Heart right ventricle (tissue), 16 donors: Measurements from ENCODE around the gene HRCT1. TPM values are rescaled to one million over a fixed set of nuclear protein-coding genes. Genes with fewer than 3 reads are reported as not detected.
A peak's percentile ranks its signal among the peaks of the same experiment; 100 is the strongest.

Experiments used
- ATAC-seq, 8 donors: fragments of 200-7000 bp; cut with Tn5 transposase; one replicate each; pipeline ENCODE4 v1.9.1; 2020; ENCODE audit warnings: mild to moderate bottlenecking in 8 of 8, moderate library complexity in 8 of 8, moderate number of reproducible peaks in 1 of 8
- DNase-seq, 2 donors: peaks; one replicate each; pipeline ENCODE4 v3.0.0-alpha.2; 2020
- H3K27ac ChIP-seq, 10 donors: fragments of 200-600 bp; sonication (generic) in 2 of 10; one replicate each; pipeline versions ENCODE4 v1.5.0 to v1.8.0; 2020 to 2022; ENCODE audit warnings: mild to moderate bottlenecking in 3 of 10
- H3K27me3 ChIP-seq, 7 donors: fragments of 200-600 bp; one replicate each; pipeline ENCODE4 v1.8.0; 2021 to 2022; ENCODE audit warnings: mild to moderate bottlenecking in 2 of 7
- H3K36me3 ChIP-seq, 9 donors: fragments of 200-600 bp; sonication (generic) in 1 of 9; one replicate each; pipeline versions ENCODE4 v1.5.0 to v1.8.0; 2020 to 2022; ENCODE audit warnings: mild to moderate bottlenecking in 2 of 9
- H3K4me1 ChIP-seq, 9 donors: fragments of 200-600 bp; sonication (generic) in 1 of 9; one replicate each; pipeline versions ENCODE4 v1.5.0 to v1.8.0; 2020 to 2022; ENCODE audit warnings: mild to moderate bottlenecking in 4 of 9
- H3K4me3 ChIP-seq, 10 donors: fragments of 200-600 bp; sonication (generic) in 2 of 10; one replicate each; pipeline versions ENCODE4 v1.5.0 to v1.8.0; 2020 to 2022; ENCODE audit warnings: mild to moderate bottlenecking in 7 of 10, moderate library complexity in 2 of 10
- H3K9me3 ChIP-seq, 11 donors: fragments of 200-600 bp in 10 of 11; sonication (generic) in 2 of 11; one replicate each; pipeline versions ENCODE4 v1.5.0 to v1.8.0; 2013 to 2022; ENCODE audit warnings: mild to moderate bottlenecking in 2 of 11, control low read depth in 1 of 11, moderate library complexity in 1 of 11
- WGBS, 2 donors: extraction: QIAGEN DNeasy Blood & Tissue Kit; methylation state at CpG; one replicate each; pipeline ENCODE4 v1.1.7; 2013; ENCODE audit warnings: inconsistent platforms in 1 of 2; 5-methylcytosine and 5-hydroxymethylcytosine counted together
- intact Hi-C, 10 donors: fragments of 100-400 bp; cut with DNase I; formaldehyde crosslinking; loops; one replicate each; pipeline versions ENCODE4 v1.11.1 to v1.14.2; 2022
- polyA plus RNA-seq, 2 donors: library from polyadenylated mRNA; stranded (reverse); fragments of 200-250 nt; gene quantifications; one replicate each; pipeline ENCODE4 v1.2.3, GENCODE V29; 2013
- total RNA-seq, 10 donors: library from RNA; stranded (reverse); fragmentation: NEBNext Ultra II Directional in 3 of 10; extraction: Animal tissue kit (Norgen Biotek cat#: 25700) in 3 of 10; gene quantifications; one replicate each; pipeline versions ENCODE4 v1.2.1 to v1.2.4, GENCODE V29; 2021 to 2023
- TF ChIP-seq, protein P1 (sequence below), 9 donors: fragments of 200-600 bp; sonication (generic) in 2 of 9; IDR thresholded peaks; one replicate each; pipeline versions ENCODE4 v1.5.0 to v1.8.0; 2021 to 2022; ENCODE audit warnings: antibody characterized with exemption in 9 of 9, mild to moderate bottlenecking in 5 of 9, moderate library complexity in 1 of 9
- donor health status: Arrhythmogenic right ventricular cardiomyopathy.
- donor health status: ischemic (EF 13 %, LVEDD 7.1; RV severe dilation, severe dysfunction).
- donor health status: healthy with polysubstance abuse.
- donor health status: DM: no; HTN: yes; CAD: no.
- donor health status: DM: no; HTN: no; CAD: no.
- donor health status: ischemic (EF 25% LVEDD 6.9; RV normal size, moderate dysfunction).
- donor health status: ischemic (EF 25% LVEDD 5.7; RV mildly dilated, moderate dysfunction).
- donor health status: healthy.
- donor health status: DM: yes; HTN: yes; CAD: no.
- donor health status: Ischemic cardiomyopathy.
- donor health status: ischemic (EF 35%, LVEDD 5.7; RV mildly dilated, moderate dysfunction).
- donor health status: nonischemic (EF 11% LVEDD 7.7; RV severe dilation, severe dysfunction).
- donor health status: DM: yes; HTN: yes; CAD: no.
- donor health status: PGD.
- donor health status: ischemic (EF 29% LVEDD 5.4; RV normal size, mild dysfunction).
- donor health status: nonischemic (EF 23%, LVEDD 6.1; RV moderate dilation, normal function).

Gene HRCT1
- total and polyA plus RNA-seq, 12 donors, result 1.5 to 13.9 (median 3.2) TPM

DNA sequence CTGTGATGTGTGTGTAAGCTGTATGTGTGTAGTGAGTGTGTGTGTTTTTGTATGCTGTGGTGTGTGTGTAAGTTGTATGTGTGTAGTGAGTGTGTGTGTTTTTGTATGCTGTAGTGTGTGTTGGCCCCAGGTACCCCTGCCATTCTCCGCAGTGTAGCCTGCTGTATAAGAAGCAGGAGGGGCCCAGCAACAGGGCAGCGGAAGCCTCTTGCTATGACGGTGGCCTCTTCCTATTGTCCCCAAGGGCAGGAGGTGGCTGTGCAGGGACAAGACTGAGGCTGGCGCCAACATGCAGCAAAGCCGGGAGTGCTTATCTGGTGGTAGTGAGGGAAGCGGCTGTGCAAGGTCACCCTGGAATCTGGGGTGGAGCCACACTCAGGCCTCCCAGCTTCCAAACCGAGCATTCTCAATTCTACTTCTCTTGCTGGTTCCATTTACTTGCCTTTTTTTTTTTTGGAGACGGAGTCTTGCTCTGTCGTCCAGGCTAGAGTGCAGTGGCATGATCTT, 8.4 kb downstream of the HRCT1 start:
- TF ChIP-seq, protein P1, sequence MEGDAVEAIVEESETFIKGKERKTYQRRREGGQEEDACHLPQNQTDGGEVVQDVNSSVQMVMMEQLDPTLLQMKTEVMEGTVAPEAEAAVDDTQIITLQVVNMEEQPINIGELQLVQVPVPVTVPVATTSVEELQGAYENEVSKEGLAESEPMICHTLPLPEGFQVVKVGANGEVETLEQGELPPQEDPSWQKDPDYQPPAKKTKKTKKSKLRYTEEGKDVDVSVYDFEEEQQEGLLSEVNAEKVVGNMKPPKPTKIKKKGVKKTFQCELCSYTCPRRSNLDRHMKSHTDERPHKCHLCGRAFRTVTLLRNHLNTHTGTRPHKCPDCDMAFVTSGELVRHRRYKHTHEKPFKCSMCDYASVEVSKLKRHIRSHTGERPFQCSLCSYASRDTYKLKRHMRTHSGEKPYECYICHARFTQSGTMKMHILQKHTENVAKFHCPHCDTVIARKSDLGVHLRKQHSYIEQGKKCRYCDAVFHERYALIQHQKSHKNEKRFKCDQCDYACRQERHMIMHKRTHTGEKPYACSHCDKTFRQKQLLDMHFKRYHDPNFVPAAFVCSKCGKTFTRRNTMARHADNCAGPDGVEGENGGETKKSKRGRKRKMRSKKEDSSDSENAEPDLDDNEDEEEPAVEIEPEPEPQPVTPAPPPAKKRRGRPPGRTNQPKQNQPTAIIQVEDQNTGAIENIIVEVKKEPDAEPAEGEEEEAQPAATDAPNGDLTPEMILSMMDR (IDR thresholded peaks at IDR 0.05), result no peak
- ATAC-seq (peak; percentile 79 to 88 (median 84)), DNase-seq (peak; percentile 83 to 86)
- Histone ChIP-seq H3K27me3 (no peaks in the 10 kb centered on the region), H3K4me1 (peaks cover 19 to 93% (median 62%) of the 10 kb centered on the region in 9 donors), H3K9me3 (no peaks in the 10 kb centered on the region), H3K27ac (peak overlapping the region; percentile 64 to 90 (median 78)), H3K4me3 (peak overlapping the region in 1 of 10 donors; percentile 11), H3K36me3 (no peaks in the 10 kb centered on the region)
- intact Hi-C loops, result no loop called here
- 7 to 12% methylated on average over 9 of the region's 9 CpGs for WGBS, 2 donors

DNA sequence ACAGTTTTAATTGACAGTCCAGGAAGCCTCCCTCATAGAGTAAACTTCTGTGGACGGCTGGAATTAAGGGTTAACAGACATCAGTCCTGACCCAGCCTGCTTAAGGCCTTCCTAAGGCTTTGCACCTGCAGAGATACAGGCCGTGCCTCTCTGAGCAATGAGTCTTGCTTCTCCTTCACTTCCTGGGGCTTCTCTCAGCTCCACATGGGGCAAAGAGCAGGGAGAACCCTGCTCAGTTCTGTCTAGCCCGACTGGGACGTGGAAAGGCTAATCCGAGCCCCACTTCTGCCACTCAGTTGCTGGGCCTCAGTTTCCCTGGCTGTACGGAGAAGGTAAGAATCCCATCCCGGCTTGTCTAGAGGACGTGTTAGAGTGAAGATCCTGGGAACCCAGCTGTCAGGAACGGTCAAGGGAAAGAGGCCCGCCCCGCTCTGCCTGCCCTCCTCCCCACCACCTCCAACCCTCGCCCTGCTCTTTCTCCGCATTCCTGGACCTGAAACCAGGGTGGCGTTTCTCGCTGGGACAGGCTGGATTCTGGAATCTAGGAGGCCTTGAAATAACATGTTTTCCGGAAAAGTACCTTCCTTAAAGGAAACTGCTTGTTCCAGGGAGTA, 9.8 kb downstream of the HRCT1 start:
- intact Hi-C loops, result no loop called here
- no peaks in the 10 kb centered on the region for H3K36me3 ChIP-seq
- H3K9me3 ChIP-seq, result no peaks in the 10 kb centered on the region
- no peaks in the 10 kb centered on the region for H3K27me3 ChIP-seq
- peak in 6 of 8 donors; percentile 1 to 43 (median 18) for ATAC-seq
- H3K4me1 ChIP-seq, result peaks cover 17 to 93% (median 62%) of the 10 kb centered on the region in 9 donors
- TF ChIP-seq, protein P1 (IDR thresholded peaks at IDR 0.05), result no peak
- DNase-seq, result no peak
- no peak overlapping the region for H3K4me3 ChIP-seq
- H3K27ac ChIP-seq, result peak overlapping the region; percentile 64 to 90 (median 80)
- WGBS, 2 donors, result 69 to 77% methylated on average over 16 of the region's 16 CpGs

DNA sequence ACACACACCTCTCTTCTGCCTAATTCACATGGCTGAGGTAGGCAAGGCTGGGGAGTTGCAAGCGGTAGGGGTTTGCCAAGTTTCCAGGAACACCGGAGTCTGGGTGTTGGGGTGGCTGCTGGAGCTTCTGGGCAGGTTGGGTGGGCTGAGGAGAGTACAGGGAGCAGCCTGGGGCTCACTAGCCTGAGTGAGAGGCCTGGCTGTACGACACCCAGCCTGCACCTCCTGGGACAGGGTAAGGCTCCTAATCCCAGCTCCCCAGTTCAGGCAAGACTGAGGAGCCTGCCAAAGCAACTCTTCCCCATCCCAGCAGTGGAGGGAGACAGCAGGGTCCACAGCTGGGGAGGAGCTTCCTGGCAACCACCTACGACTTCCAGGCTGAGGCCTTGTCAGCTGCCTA, 11.3 kb downstream of the HRCT1 start:
- WGBS, 2 donors, result 59 to 85% methylated on average over 4 of the region's 4 CpGs
- Histone ChIP-seq H3K9me3 (no peaks in the 10 kb centered on the region), H3K36me3 (no peaks in the 10 kb centered on the region), H3K4me1 (peaks cover 17 to 85% (median 56%) of the 10 kb centered on the region in 9 donors), H3K27me3 (no peaks in the 10 kb centered on the region), H3K4me3 (no peak overlapping the region), H3K27ac (peak overlapping the region; percentile 64 to 90 (median 78))
- no peak for DNase-seq
- ATAC-seq, result peak in 1 of 8 donors; percentile 13
- intact Hi-C loops, result no loop called here
- TF ChIP-seq, protein P1 (IDR thresholded peaks at IDR 0.05), result no peak

DNA sequence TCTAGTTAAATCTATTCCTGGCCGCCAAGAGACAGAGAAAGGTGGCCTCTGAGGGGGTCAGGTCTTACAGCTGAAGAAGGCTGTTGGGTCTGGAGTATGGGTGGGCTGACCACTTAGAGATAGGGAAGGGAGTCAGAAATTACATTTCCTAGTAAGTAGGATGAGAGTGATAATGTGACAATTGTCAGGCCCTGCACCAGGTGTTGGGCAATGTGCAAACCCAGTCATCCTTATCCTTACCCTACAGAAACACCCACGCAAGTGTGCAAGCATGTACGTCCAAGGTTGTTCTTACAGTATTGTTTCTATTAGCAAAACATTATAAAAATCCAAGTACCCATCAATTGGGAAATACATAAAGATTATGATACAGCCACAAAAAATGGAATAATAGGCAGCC, 12.8 kb downstream of the HRCT1 start:
- DNase-seq (no peak), ATAC-seq (no peak)
- H3K27ac ChIP-seq, result peak overlapping the region; percentile 53 to 90 (median 78)
- TF ChIP-seq, protein P1 (IDR thresholded peaks at IDR 0.05), result no peak
- 73% methylated on average over 3 of the region's 3 CpGs for WGBS, 2 donors
- H3K4me3 ChIP-seq, result no peak overlapping the region
- H3K4me1 ChIP-seq, result peaks cover 17 to 92% (median 56%) of the 10 kb centered on the region in 9 donors
- H3K36me3 ChIP-seq, result no peaks in the 10 kb centered on the region
- no peaks in the 10 kb centered on the region for H3K27me3 ChIP-seq
- H3K9me3 ChIP-seq, result no peaks in the 10 kb centered on the region
- intact Hi-C loops, result no loop called here
